GM12891 (cell line): ENCODE results near the gene C4orf50. TPM values are rescaled to one million over a fixed set of nuclear protein-coding genes. Genes with fewer than 3 reads are reported as not detected.

Experiments used
- DNase-seq: peaks from one replicate; pipeline ENCODE4 v3.0.0; 2011; ENCODE audit warnings: low spot score; ENCODE audit not compliant: insufficient read length
- FAIRE-seq: peaks from 2 replicates; lab custom pipeline; 2011; peaks lifted over from hg19 to GRCh38; lab: Jason Lieb, UNC
- PAX5 ChIP-seq: IDR thresholded peaks from 2 replicates; pipeline ENCODE4 v1.6.1; 2011; ENCODE audit warnings: low read length, moderate library complexity, mild to moderate bottlenecking; ENCODE audit not compliant: insufficient read depth, severe bottlenecking
- POLR2A ChIP-seq: IDR thresholded peaks from 2 replicates; pipeline ENCODE4 v1.6.1; 2011; ENCODE audit warnings: low read depth, low read length, control low read depth
- POLR2AphosphoS5 ChIP-seq: IDR thresholded peaks from 2 replicates; pipeline ENCODE4 v1.6.1; 2011; ENCODE audit warnings: low read depth, low read length, control low read depth
- POU2F2 ChIP-seq: IDR thresholded peaks from 2 replicates; pipeline ENCODE4 v1.6.1; 2011; ENCODE audit warnings: low read depth, mild to moderate bottlenecking, control low read depth, low read length, moderate library complexity
- SPI1 ChIP-seq: IDR thresholded peaks from 2 replicates; pipeline ENCODE4 v1.6.1; 2011; ENCODE audit warnings: low read depth, low read length, control low read depth
- TAF1 ChIP-seq: IDR thresholded peaks from 2 replicates; pipeline ENCODE4 v1.6.1; 2011; ENCODE audit warnings: low read depth, low read length, control low read depth
- polyA plus RNA-seq: library from polyadenylated mRNA; unstranded; fragments of >200 nt; gene quantifications from one replicate; pipeline ENCODE4 v1.2.1, GENCODE V29; 2012; ENCODE audit warnings: low read depth, missing spikeins, inconsistent platforms; ENCODE audit not compliant: missing spikeins

Gene C4orf50
- 0.04 TPM for polyA plus RNA-seq

- FAIRE-seq (no peak), DNase-seq (no peak)
- TF ChIP-seq POU2F2 (no peak), PAX5 (no peak)
These were observed at the start of gene C4orf50 for GRCh38 chr4:6018331-6018730. Gene C4orf50, minus strand, starts transcription at chr4:6018431.

- TF ChIP-seq POLR2A (no peak), SPI1 (no peak), TAF1 (no peak), POLR2AphosphoS5 (no peak), PAX5 (no peak), POU2F2 (no peak)
- no peak for FAIRE-seq
- no peak for DNase-seq
These were observed 47.8 kb upstream of the C4orf50 start for GRCh38 chr4:6065934-6066590.

- DNase-seq (no peak), FAIRE-seq (no peak)
- TF ChIP-seq TAF1, result no peak
- no peak for TF ChIP-seq SPI1
- no peak for TF ChIP-seq POU2F2
- TF ChIP-seq POLR2A, result no peak
- TF ChIP-seq PAX5, result no peak
- no peak for TF ChIP-seq POLR2AphosphoS5
These were observed 46.9 kb upstream of the C4orf50 start for GRCh38 chr4:6065166-6065565.

- no peak for TF ChIP-seq PAX5
- TF ChIP-seq POLR2A, result no peak
- no peak for TF ChIP-seq SPI1
- TF ChIP-seq POLR2AphosphoS5, result no peak
- TF ChIP-seq POU2F2, result no peak
- no peak for TF ChIP-seq TAF1
- no peak for DNase-seq
- FAIRE-seq, result no peak
These were observed 46.2 kb upstream of the C4orf50 start for GRCh38 chr4:6064383-6064782.

- FAIRE-seq, result no peak
- no peak for TF ChIP-seq POLR2A
These were observed 45.5 kb upstream of the C4orf50 start for GRCh38 chr4:6063684-6064083.

GRCh38 chr4:6062133-6062532, 43.9 kb upstream of the C4orf50 start:
- TF ChIP-seq TAF1 (no peak), POLR2AphosphoS5 (no peak), PAX5 (no peak), POU2F2 (no peak), SPI1 (no peak)
- DNase-seq (no peak), FAIRE-seq (no peak)

More at GRCh38 chr4:6063684-6064083, 45.5 kb upstream of the C4orf50 start:
- no peak for DNase-seq

- no peak for TF ChIP-seq POLR2A
- no peak for TF ChIP-seq TAF1
- no peak for TF ChIP-seq SPI1
- TF ChIP-seq POU2F2, result no peak
- FAIRE-seq (no peak), DNase-seq (no peak)
These were observed 41.2 kb upstream of the C4orf50 start for GRCh38 chr4:6059375-6059805.

- DNase-seq, result no peak
- FAIRE-seq, result no peak
- TF ChIP-seq TAF1 (no peak), POU2F2 (no peak), POLR2AphosphoS5 (no peak), SPI1 (no peak), PAX5 (no peak), POLR2A (no peak)
These were observed 40.5 kb upstream of the C4orf50 start for GRCh38 chr4:6058531-6059374.

- DNase-seq (no peak), FAIRE-seq (no peak)
- no peak for TF ChIP-seq SPI1
- no peak for TF ChIP-seq TAF1
- no peak for TF ChIP-seq POU2F2
- no peak for TF ChIP-seq POLR2AphosphoS5
- no peak for TF ChIP-seq POLR2A
These were observed 38.9 kb upstream of the C4orf50 start for GRCh38 chr4:6056976-6057766.

GRCh38 chr4:6055436-6055835, 37.2 kb upstream of the C4orf50 start:
- no peak for TF ChIP-seq POLR2A
- TF ChIP-seq POLR2AphosphoS5, result no peak
- TF ChIP-seq PAX5, result no peak
- TF ChIP-seq TAF1, result no peak
- no peak for TF ChIP-seq POU2F2
- TF ChIP-seq SPI1, result no peak
- FAIRE-seq, result no peak
- no peak for DNase-seq
